A673 (cell line): ENCODE data around the gene MSH3.

Experiments used
- EZH2 ChIP-seq: fragments of 200-600 bp; sonication (generic); IDR thresholded peaks from 2 replicates; pipeline ENCODE4 v1.6.1; 2017; ENCODE audit warnings: borderline replicate concordance, low read depth, mild to moderate bottlenecking, mixed read lengths, antibody characterized with exemption, low read length; ENCODE audit not compliant: poor library complexity, severe bottlenecking
- TF ChIP-seq, protein P1 (sequence below): fragments of 300-800, 200-600 bp; sonication (generic); conservative IDR thresholded peaks from 2 replicates; pipeline ENCODE4 v1.5.1; 2017; ENCODE audit warnings: low read depth, mild to moderate bottlenecking, antibody characterized with exemption, low read length, moderate library complexity, mixed read lengths

DNA sequence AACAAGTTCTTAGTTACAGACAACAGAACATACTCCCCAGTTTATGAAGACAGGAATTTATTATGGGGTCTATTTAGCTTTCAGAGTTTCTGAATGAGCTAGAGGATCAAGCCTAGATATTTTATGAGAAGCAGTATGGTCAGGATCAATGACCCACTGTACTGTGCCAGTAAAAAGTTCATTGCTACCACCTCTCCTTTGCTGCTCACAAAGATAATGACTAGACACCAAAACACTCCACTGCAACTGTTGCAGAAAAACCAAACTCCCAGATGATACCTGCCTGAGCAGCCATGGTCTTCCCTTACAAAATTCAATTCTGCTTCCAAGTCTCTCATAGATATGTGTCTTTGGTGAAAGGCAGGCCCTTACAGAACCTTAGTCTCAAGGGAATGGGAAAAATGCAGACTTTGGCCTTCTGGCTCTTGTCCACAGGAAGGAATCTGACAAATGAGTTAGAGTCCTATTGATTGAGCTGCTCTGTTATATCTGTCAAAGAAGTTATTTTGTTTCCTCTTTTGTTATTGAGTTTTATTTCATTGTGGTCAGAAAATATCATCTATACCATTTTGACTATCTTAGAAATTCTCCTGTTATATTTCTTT, 231.0 kb downstream of the MSH3 start:
- TF ChIP-seq, protein P1, sequence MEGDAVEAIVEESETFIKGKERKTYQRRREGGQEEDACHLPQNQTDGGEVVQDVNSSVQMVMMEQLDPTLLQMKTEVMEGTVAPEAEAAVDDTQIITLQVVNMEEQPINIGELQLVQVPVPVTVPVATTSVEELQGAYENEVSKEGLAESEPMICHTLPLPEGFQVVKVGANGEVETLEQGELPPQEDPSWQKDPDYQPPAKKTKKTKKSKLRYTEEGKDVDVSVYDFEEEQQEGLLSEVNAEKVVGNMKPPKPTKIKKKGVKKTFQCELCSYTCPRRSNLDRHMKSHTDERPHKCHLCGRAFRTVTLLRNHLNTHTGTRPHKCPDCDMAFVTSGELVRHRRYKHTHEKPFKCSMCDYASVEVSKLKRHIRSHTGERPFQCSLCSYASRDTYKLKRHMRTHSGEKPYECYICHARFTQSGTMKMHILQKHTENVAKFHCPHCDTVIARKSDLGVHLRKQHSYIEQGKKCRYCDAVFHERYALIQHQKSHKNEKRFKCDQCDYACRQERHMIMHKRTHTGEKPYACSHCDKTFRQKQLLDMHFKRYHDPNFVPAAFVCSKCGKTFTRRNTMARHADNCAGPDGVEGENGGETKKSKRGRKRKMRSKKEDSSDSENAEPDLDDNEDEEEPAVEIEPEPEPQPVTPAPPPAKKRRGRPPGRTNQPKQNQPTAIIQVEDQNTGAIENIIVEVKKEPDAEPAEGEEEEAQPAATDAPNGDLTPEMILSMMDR = no peak
- TF ChIP-seq EZH2 = no peak
